Cardiac muscle cell (in vitro differentiated cells and primary cell): ENCODE results near the gene RBM10. TPM values are rescaled to one million over a fixed set of nuclear protein-coding genes. Genes with fewer than 3 reads are reported as not detected.

Experiments used
- DNase-seq, 2 donors: peaks; one replicate each; pipeline versions ENCODE4 v3.0.0 to v3.0.0-alpha.2; 2010 to 2017; ENCODE audit warnings: low read depth in 1 of 2, low spot score in 1 of 2
- H3K27ac ChIP-seq: fragments of 200-600 bp; sonication (generic); 2 replicates; pipeline ENCODE4 v1.5.1; 2016
- H3K27me3 ChIP-seq: fragments of 200-600 bp; sonication (generic); 2 replicates; pipeline ENCODE4 v1.6.0; 2016; ENCODE audit warnings: control low read depth
- H3K36me3 ChIP-seq: fragments of 200-600 bp; sonication (generic); 2 replicates; pipeline ENCODE4 v1.5.1; 2016; ENCODE audit warnings: control low read depth
- H3K4me1 ChIP-seq: fragments of 200-600 bp; sonication (generic); 2 replicates; pipeline ENCODE4 v1.8.1; 2017; ENCODE audit warnings: low read depth, mild to moderate bottlenecking, mixed run types
- H3K4me3 ChIP-seq: fragments of 200-600 bp; sonication (generic); 2 replicates; pipeline ENCODE4 v1.5.1; 2016; ENCODE audit warnings: mild to moderate bottlenecking
- H3K9me3 ChIP-seq: fragments of 200-600 bp; sonication (generic); 2 replicates; pipeline ENCODE4 v1.5.1; 2017; ENCODE audit warnings: low read depth, mild to moderate bottlenecking, control low read depth
- CTCF ChIP-seq: IDR thresholded peaks from 2 replicates; pipeline ENCODE4 v1.5.1; 2012; ENCODE audit warnings: low read depth, mild to moderate bottlenecking, low read length
- polyA plus RNA-seq: library from polyadenylated mRNA; unstranded; fragments of >200 nt; fragmentation: Nextera tagmentation; extraction: Ambion mirVana; gene quantifications from 2 replicates; pipeline ENCODE4 v1.2.1, GENCODE V29; 2016
- total RNA-seq: library from RNA; depleted of rRNA; stranded (reverse); fragments of >200 nt; gene quantifications from 2 replicates; pipeline ENCODE4 v1.2.3, GENCODE V29; 2016

RBM10 gene
- total and polyA plus RNA-seq, 2 experiments from 2014 or later, result 48.7 to 70.0 TPM

GRCh38 chrX:47218920-47219815, 74.1 kb downstream of the RBM10 start:
- peaks cover 17% of the 10 kb centered on the region for H3K36me3 ChIP-seq
- peak overlapping the region; percentile 89 for H3K4me3 ChIP-seq
- TF ChIP-seq CTCF, result no peak
- no peaks in the 10 kb centered on the region for H3K27me3 ChIP-seq
- H3K4me1 ChIP-seq, result peaks cover 11% of the 10 kb centered on the region
- no peaks in the 10 kb centered on the region for H3K9me3 ChIP-seq
- DNase-seq, result peak; percentile 9 to 69
- H3K27ac ChIP-seq, result peak overlapping the region; percentile 97

GRCh38 chrX:47221756-47222155, 76.7 kb downstream of the RBM10 start:
- H3K27ac ChIP-seq, result no peak overlapping the region
- peaks cover 31% of the 10 kb centered on the region for H3K36me3 ChIP-seq
- H3K4me3 ChIP-seq, result no peak overlapping the region
- H3K9me3 ChIP-seq, result no peaks in the 10 kb centered on the region
- no peak for DNase-seq
- TF ChIP-seq CTCF, result no peak
- peaks cover 11% of the 10 kb centered on the region for H3K4me1 ChIP-seq
- no peaks in the 10 kb centered on the region for H3K27me3 ChIP-seq

GRCh38 chrX:47222751-47223350, 77.8 kb downstream of the RBM10 start:
- DNase-seq, result no peak
- Histone ChIP-seq H3K27me3 (no peaks in the 10 kb centered on the region), H3K4me3 (no peak overlapping the region), H3K36me3 (peaks cover 42% of the 10 kb centered on the region), H3K4me1 (peaks cover 11% of the 10 kb centered on the region), H3K27ac (no peak overlapping the region), H3K9me3 (no peaks in the 10 kb centered on the region)
- TF ChIP-seq CTCF, result no peak

- H3K36me3 ChIP-seq, result peaks cover 50% of the 10 kb centered on the region
- no peak overlapping the region for H3K27ac ChIP-seq
- TF ChIP-seq CTCF, result no peak
- peaks cover 11% of the 10 kb centered on the region for H3K4me1 ChIP-seq
- no peaks in the 10 kb centered on the region for H3K9me3 ChIP-seq
- H3K4me3 ChIP-seq, result no peak overlapping the region
- H3K27me3 ChIP-seq, result no peaks in the 10 kb centered on the region
- no peak for DNase-seq
These were observed 78.6 kb downstream of the RBM10 start for GRCh38 chrX:47223476-47224250.

- H3K36me3 ChIP-seq, result peaks cover 53% of the 10 kb centered on the region
These were observed 79.4 kb downstream of the RBM10 start for GRCh38 chrX:47224266-47224895.

More at GRCh38 chrX:47224266-47224895, 79.4 kb downstream of the RBM10 start:
- H3K27me3 ChIP-seq, result no peaks in the 10 kb centered on the region
- peaks cover 11% of the 10 kb centered on the region for H3K4me1 ChIP-seq
- DNase-seq, result no peak
- H3K9me3 ChIP-seq, result no peaks in the 10 kb centered on the region
- TF ChIP-seq CTCF, result no peak
- H3K27ac ChIP-seq, result no peak overlapping the region
- H3K4me3 ChIP-seq, result no peak overlapping the region
